Endodermal cell (in vitro differentiated cells): Measurements from ENCODE around the gene CPNE2. TPM values are rescaled to one million over a fixed set of nuclear protein-coding genes. Genes with fewer than 3 reads are reported as not detected.

Source experiments
- DNase-seq: peaks from one replicate; pipeline ENCODE4 v3.0.0-alpha.2; 2017
- H3K27ac ChIP-seq: 2 replicates; pipeline ENCODE4 v1.5.1; 2013; ENCODE audit warnings: mild to moderate bottlenecking, low read depth, low read length, moderate library complexity
- H3K27me3 ChIP-seq: 2 replicates; pipeline ENCODE4 v1.6.1; 2013; ENCODE audit warnings: mild to moderate bottlenecking, low read length, moderate library complexity; ENCODE audit not compliant: insufficient read depth, control insufficient read depth, poor library complexity, severe bottlenecking
- H3K36me3 ChIP-seq: 2 replicates; pipeline ENCODE4 v1.7.0; 2013; ENCODE audit warnings: mild to moderate bottlenecking, low read length, moderate library complexity; ENCODE audit not compliant: control insufficient read depth, insufficient read depth
- H3K4me1 ChIP-seq: one replicate; pipeline ENCODE4 v1.7.0; 2013; ENCODE audit warnings: low read length; ENCODE audit not compliant: control insufficient read depth, insufficient read depth
- H3K4me3 ChIP-seq: 2 replicates; pipeline ENCODE4 v1.5.1; 2013; ENCODE audit warnings: mild to moderate bottlenecking, low read length, moderate library complexity
- H3K9ac ChIP-seq: 2 replicates; pipeline ENCODE4 v1.6.1; 2013; ENCODE audit warnings: mild to moderate bottlenecking, low read length, moderate library complexity; ENCODE audit not compliant: poor library complexity, severe bottlenecking; ENCODE audit errors: extremely low read depth
- H3K9me3 ChIP-seq: 2 replicates; pipeline ENCODE4 v1.6.1; 2013; ENCODE audit warnings: mild to moderate bottlenecking, low read length, moderate library complexity; ENCODE audit not compliant: control insufficient read depth
- H3K27ac Mint-ChIP-seq: 2 replicates; pipeline ENCODE4 v1.8.0; 2020; ENCODE audit warnings: mixed read lengths
- H3K27me3 Mint-ChIP-seq: 2 replicates; pipeline ENCODE4 v1.8.0; 2021; ENCODE audit warnings: mild to moderate bottlenecking, mixed read lengths; ENCODE audit not compliant: insufficient read depth
- H3K36me3 Mint-ChIP-seq: 2 replicates; pipeline ENCODE4 v1.8.0; 2020; ENCODE audit warnings: low read depth, mixed read lengths
- H3K4me1 Mint-ChIP-seq: 2 replicates; pipeline ENCODE4 v1.8.0; 2020; ENCODE audit warnings: mixed read lengths
- H3K4me3 Mint-ChIP-seq: 2 replicates; pipeline ENCODE4 v1.8.0; 2020; ENCODE audit warnings: mild to moderate bottlenecking, moderate library complexity, mixed read lengths
- H3K9me3 Mint-ChIP-seq: 2 replicates; pipeline ENCODE4 v1.8.0; 2020; ENCODE audit warnings: mild to moderate bottlenecking, mixed read lengths
- CTCF ChIP-seq: fragments of 200-600 bp; sonication (generic); conservative IDR thresholded peaks from 2 replicates; pipeline ENCODE4 v1.5.0; 2021; ENCODE audit warnings: antibody characterized with exemption, mild to moderate bottlenecking
- WGBS, 2 experiments: methylation state at CpG; one replicate each; pipeline versions ENCODE4 v1.1.5 to v1.1.7; 2013; ENCODE audit warnings: missing lambda C conversion rate in 2 of 2, mixed read lengths in 1 of 2; ENCODE audit not compliant: insufficient coverage in 1 of 2, insufficient read length in 1 of 2; 5-methylcytosine and 5-hydroxymethylcytosine counted together
- total RNA-seq, 2 donors: library from RNA; stranded (reverse); fragmentation: NEBNext Ultra II Directional in 1 of 2; extraction: Animal tissue kit (Norgen Biotek cat#: 25700) in 1 of 2; gene quantifications; 2 replicates in 1 of 2; 3 replicates in 1 of 2; pipeline ENCODE4 v1.2.1, GENCODE V29; 2021

CPNE2 gene
- total RNA-seq, 2 donors from 2014 or later, result 12.3 to 16.6 TPM

GRCh38 chr16:57147381-57148221 is 55.2 kb downstream of the CPNE2 start:
- H3K9ac ChIP-seq, result no peak overlapping the region
- DNase-seq, result peak; percentile 46
- H3K4me3 ChIP-seq, result no peak overlapping the region
- WGBS, 2 experiments, result 41 to 69% methylated on average over 3 to 14 of the region's 14 CpGs
- TF ChIP-seq CTCF, result no peak
- Mint-ChIP-seq H3K27me3 (no peaks in the 10 kb centered on the region), H3K4me3 (no peak overlapping the region), H3K27ac (no peak overlapping the region), H3K4me1 (peaks cover 40% of the 10 kb centered on the region), H3K36me3 (peaks cover 2% of the 10 kb centered on the region), H3K9me3 (no peaks in the 10 kb centered on the region)
- peaks cover 12% of the 10 kb centered on the region for H3K36me3 ChIP-seq
- no peaks in the 10 kb centered on the region for H3K9me3 ChIP-seq
- peaks cover 13% of the 10 kb centered on the region for H3K4me1 ChIP-seq
- peak overlapping the region; percentile 41 for H3K27ac ChIP-seq
- no peaks in the 10 kb centered on the region for H3K27me3 ChIP-seq

- Histone ChIP-seq H3K9ac (no peak overlapping the region), H3K4me1 (peaks cover 13% of the 10 kb centered on the region), H3K4me3 (no peak overlapping the region), H3K36me3 (peaks cover 20% of the 10 kb centered on the region), H3K27me3 (no peaks in the 10 kb centered on the region), H3K9me3 (no peaks in the 10 kb centered on the region), H3K27ac (no peak overlapping the region)
- H3K27ac Mint-ChIP-seq, result peak overlapping the region; percentile 55
- H3K4me3 Mint-ChIP-seq, result no peak overlapping the region
- no peaks in the 10 kb centered on the region for H3K27me3 Mint-ChIP-seq
- DNase-seq, result no peak
- peak; percentile 11 for TF ChIP-seq CTCF
- H3K4me1 Mint-ChIP-seq, result peaks cover 47% of the 10 kb centered on the region
- no peaks in the 10 kb centered on the region for H3K9me3 Mint-ChIP-seq
- 89 to 98% methylated on average over 5 to 6 of the region's 6 CpGs for WGBS, 2 experiments
- peaks cover 11% of the 10 kb centered on the region for H3K36me3 Mint-ChIP-seq
Observed at GRCh38 chr16:57148481-57148880, 56.1 kb downstream of the CPNE2 start.

GRCh38 chr16:57149391-57149790 is 57.0 kb downstream of the CPNE2 start:
- H3K36me3 ChIP-seq, result peaks cover 30% of the 10 kb centered on the region
- no peak for DNase-seq
- peaks cover 20% of the 10 kb centered on the region for H3K36me3 Mint-ChIP-seq
- H3K27me3 ChIP-seq, result no peaks in the 10 kb centered on the region
- WGBS, 2 experiments, result 95 to 98% methylated on average over 5 to 10 of the region's 10 CpGs
- H3K27me3 Mint-ChIP-seq, result no peaks in the 10 kb centered on the region
- no peak for TF ChIP-seq CTCF
- H3K27ac Mint-ChIP-seq, result no peak overlapping the region
- no peak overlapping the region for H3K9ac ChIP-seq
- H3K4me1 Mint-ChIP-seq, result peaks cover 54% of the 10 kb centered on the region
- no peak overlapping the region for H3K27ac ChIP-seq
- no peaks in the 10 kb centered on the region for H3K9me3 Mint-ChIP-seq
- no peaks in the 10 kb centered on the region for H3K9me3 ChIP-seq
- H3K4me1 ChIP-seq, result peaks cover 15% of the 10 kb centered on the region
- no peak overlapping the region for H3K4me3 Mint-ChIP-seq
- H3K4me3 ChIP-seq, result no peak overlapping the region
